ENCODE measurements around the gene LZTS2.
A peak's percentile ranks its signal among the peaks of the same experiment; 100 is the strongest.

LZTS2 gene

DNA sequence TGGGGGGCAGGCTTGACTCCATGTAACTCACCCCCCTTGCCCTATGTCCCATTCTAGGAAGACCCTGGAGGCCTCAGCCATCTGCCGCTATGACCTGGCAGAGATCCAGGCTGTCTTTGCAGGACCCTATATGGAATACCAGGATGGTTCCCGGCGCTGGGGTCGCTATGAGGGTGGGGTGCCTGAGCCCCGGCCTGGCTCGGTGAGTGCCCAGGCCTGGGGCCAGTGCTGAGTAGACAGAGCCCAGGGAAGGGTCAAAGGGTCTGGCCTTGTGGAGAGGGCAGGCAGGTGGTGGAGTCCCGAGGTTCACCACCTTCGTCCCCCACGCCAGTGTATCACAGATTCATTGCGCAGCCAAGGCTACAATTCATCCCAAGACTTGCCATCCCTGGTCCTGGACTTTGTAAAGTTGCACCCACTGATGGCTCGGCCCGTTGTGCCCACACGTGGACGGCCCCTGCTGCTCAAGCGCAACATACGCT lies 19.8 kb upstream of the LZTS2 start:
- DNase-seq = no peak

DNA sequence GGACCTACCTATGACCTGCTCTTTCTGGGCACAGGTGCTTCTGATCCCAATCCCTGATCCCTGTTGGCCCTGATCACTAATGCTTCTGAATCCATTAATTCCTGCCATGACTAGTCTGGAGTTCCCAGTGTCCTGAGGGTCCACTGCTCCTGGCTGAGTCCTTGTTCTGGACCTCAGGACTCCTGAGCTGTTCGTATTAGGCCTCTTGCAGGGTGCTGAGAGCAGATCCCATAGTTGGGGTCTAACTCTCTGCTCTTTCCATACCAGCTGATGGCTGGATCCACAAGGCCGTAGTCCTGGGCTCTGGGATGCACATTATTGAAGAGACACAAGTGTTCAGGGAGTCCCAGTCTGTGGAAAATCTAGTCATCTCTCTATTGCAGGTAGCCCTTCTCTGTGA lies 19.3 kb upstream of the LZTS2 start:
- no peak for DNase-seq

DNA sequence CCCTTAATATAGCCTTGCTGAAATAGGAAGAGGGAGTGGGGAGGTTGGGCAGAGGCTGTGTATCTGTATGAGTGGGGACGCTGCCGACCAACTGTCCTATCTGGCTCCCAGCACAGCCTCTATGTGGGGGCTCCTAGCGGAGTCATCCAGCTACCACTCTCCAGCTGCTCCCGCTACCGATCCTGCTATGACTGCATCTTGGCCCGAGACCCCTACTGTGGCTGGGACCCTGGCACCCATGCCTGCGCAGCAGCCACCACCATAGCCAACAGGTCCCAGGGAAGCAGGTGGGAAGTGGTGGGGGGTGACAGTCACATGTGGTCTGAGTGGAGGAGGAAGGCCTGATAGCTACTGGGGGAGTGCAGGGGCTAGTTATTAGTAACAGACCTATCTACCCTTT lies 18.9 kb upstream of the LZTS2 start:
- no peak for DNase-seq

DNA sequence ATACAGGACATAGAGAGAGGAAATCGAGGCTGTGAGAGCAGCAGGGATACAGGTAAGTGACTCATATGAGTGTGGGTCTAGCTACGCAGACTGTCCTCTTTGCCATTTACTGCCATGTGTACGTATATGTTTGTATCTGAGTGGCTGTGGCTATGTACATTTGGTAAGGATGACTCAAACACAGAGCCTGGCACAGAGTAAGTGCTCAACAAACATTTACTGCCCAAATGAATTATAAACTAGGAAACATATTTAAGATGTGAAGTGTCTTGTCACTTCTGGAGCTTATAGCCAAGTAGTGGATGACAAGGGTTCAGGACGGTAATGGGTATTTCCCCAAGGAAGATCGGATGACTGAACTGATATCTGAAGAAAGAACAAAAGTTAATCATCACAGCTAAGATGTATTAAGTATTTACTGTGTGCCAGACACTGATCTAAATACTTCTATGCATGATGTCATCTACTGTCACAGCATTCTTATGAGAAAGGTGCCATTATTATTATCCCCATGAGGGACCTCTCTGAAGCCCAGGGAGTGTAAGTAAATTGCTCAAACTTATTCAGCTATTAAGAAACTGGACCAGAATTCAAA lies 18.3 kb upstream of the LZTS2 start:
- DNase-seq = no peak

DNA sequence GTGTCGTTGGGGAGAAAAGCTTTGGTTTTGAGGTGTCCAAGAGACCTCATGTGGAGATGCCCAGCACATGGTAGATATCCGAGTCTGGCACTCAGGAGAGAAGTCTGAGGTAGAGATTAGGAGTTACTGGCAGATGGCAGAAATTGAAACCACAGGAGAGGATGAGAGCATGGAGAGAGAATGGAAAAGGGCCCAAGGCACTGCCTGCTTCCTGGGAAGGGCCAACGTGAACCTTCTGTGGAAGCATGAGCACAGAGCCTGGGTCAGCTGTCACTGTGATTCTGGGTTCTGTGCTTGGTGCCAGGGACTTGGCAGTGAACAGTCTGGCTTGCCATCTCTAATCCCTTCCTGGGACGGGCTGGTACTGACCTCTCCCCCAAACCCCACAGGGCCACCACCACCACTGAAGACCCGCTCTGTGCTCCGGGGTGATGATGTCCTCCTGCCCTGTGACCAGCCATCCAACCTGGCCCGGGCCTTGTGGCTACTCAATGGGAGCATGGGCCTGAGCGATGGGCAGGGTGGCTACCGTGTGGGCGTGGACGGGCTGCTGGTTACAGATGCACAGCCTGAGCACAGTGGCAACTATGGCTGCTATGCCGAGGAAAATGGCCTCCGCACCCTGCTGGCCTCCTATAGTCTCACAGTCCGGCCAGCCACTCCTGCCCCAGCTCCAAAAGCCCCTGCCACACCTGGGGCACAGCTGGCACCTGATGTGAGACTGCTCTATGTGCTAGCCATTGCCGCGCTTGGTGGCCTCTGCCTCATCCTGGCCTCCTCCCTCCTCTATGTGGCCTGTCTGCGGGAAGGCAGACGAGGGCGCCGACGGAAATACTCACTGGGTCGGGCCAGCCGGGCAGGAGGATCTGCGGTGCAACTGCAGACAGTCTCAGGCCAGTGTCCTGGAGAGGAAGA lies 16.4 kb upstream of the LZTS2 start:
- DNase-seq = no peak

DNA sequence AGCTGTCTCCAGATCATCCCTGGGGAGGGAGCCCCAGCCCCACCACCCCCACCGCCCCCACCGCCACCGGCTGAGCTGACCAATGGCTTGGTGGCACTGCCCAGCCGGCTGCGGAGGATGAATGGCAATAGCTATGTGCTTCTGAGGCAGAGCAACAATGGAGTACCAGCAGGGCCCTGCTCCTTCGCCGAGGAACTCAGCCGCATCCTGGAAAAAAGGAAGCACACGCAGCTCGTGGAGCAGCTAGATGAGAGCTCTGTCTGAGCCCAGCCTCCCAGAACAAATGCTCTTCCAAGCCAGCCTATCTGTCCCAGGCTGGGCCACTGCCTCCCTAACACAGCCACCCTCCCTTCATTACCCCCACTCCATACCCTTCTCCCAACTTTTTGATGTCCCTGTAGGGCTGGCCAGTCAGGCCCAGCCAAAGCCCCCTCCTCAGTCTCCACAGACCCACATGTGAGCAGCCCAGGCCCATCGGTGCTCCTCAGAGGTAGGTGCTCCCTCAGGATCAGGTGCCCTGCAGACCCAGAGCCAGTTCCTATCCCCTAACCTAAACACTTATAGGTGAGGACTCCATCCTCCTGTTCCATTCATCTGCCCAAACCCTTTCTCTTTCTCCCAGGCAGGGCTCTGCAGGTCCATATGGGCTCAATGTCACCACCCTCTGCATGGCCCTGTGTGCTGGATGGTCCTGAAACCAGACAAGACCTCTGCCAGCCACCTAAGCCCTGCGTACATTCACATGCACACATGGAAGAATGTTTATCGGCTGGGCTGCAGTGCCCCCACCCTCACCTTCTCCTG lies 15.5 kb upstream of the LZTS2 start:
- DNase-seq = no peak

DNA sequence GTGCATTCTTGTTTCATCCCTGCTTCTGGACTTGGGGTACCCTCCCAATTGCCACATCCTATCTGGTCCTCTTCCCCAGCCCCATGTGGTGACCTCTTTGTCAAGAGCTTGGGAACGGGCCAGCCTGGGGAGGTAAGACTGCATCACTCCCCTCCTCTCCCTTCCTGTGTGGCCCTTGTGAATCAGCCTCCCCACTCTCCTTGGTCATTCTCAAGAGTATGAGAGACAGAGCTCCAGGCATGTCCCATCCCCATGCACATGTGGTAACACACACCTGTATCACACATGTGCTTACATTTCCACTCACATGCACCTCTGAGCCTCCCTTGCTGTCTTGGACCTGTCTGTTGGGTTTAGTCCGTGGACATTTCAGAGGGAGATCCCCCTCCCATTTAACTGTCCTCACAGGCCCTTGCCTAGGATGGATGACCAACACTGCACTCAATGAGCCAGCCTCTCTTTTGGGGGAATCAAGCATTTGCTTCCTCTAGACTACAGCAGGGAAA lies 14.9 kb upstream of the LZTS2 start:
- DNase-seq = no peak

DNA sequence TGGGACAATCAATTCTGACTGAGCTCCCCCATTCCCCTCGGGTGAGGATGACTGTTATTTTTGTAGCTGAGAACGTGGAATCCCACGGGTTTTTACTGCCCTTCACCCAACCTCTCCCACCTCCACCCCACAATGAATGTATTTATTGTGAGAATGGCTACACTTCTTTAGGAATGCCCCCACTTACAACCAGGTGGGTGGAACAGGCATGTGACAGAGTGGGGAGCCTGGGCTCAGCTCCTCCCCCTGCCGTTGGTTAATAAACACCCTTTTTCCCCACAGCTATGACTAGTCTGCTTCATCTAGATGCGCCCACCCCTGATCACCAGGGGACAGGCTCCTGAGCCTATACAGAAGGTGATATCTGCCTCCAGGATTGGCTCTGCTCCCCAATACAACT lies 14.3 kb upstream of the LZTS2 start:
- DNase-seq = no peak

DNA sequence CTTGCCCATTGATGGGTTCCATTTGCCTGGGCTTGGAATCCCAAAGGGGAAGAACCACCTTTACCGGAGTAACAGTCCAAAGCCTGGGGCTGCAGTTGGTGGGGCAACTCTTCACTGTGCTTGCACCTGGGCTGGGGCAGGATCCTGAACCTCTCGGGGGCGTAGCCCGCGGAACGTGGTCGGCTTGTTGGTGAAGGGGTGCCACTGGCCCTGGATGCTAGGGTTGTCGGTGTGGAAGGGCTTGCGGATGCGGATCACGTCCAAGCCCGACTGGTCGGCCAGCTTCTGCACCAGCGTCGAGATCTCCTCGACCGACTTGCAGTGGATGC lies 13.0 kb upstream of the LZTS2 start:
- DNase-seq = no peak

DNA sequence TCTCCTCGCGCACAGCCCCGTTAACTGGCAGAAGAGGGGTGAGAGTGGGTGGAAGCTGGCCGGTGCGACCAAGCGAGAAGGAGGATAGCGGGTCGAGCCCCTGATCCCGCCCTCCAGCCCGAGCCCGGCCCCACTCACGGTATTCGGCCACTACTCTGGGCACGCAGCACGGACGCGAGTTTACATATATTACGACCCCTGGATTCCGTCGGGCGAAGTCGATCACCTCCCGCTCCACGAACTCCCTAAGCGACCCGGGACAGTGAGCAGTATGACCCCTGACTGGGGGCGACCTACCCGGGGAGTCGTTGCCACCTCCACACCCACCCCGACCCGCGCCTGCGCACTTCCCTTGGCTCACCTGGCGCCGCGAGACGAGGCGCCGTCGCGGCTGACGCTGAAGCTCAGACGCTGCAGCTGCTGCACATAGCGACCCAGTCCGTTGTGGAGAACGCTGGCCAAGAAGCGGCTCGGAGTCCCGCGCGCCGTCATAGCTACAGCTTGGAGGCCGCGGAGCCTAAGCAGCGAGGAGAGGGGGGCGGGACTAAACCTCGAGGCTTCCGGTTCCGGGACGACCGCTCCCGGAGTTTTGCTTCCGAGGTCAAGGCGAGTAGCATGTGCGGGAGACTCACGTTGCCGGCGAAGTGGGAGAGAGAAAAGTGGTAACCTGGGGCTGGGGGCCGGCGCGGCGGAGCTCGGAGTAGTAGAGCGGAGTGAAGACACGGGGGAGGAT lies 12.5 kb upstream of the LZTS2 start, which contains the start of the genes MRPL43 and TWNK:
Gene MRPL43, minus strand, starts transcription at position 546 of the 733 bp plus-strand sequence. Its CDS starts 54 bp downstream, at position 492.
Gene TWNK, plus strand, starts transcription at position 592 of the 733 bp plus-strand sequence. CDS start 668 bp downstream, outside the sequence.
- DNase-seq = peak; percentile 78

DNA sequence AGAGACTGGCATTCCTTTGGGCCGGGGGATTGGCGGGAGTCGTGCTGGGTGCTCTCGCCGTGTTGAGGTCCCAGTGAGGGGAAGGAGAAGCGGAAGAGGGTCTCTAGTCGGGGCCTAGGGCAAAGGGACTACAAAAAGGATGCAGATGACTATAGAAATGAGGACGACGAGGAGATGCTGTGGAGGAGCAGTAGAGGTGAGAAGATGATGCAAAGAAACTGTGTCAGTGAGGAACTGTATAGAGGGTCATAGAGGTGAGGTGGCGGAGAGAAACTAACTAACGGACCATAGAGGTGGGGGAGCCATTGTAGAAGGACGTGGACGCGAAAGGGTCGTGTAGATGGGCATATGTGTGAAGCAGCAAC lies 11.9 kb upstream of the LZTS2 start:
- DNase-seq = no peak

DNA sequence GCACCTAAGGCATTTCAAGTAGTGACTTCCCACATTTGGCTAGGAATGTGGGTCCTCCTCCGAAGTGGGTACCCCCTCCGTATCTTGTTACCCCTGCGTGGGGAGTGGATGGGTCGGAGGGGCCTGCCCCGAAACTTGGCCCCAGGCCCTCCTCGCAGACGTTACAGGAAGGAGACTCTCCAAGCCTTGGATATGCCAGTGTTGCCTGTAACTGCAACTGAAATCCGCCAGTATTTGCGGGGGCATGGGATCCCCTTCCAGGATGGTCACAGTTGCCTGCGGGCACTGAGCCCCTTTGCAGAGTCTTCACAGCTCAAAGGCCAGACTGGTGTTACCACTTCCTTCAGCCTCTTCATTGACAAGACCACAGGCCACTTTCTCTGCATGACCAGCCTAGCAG lies 11.4 kb upstream of the LZTS2 start:
- DNase-seq = no peak

DNA sequence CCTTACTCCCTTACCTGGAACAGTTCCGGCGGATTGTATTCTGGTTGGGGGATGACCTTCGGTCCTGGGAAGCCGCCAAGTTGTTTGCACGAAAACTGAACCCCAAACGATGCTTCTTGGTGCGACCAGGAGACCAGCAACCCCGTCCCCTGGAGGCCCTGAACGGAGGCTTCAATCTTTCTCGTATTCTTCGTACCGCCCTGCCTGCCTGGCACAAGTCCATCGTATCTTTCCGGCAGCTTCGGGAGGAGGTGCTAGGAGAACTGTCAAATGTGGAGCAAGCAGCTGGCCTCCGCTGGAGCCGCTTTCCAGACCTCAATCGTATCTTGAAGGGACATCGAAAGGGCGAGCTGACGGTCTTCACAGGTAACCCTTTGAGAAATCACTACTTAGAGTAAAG lies 10.5 kb upstream of the LZTS2 start:
- no peak for DNase-seq

DNA sequence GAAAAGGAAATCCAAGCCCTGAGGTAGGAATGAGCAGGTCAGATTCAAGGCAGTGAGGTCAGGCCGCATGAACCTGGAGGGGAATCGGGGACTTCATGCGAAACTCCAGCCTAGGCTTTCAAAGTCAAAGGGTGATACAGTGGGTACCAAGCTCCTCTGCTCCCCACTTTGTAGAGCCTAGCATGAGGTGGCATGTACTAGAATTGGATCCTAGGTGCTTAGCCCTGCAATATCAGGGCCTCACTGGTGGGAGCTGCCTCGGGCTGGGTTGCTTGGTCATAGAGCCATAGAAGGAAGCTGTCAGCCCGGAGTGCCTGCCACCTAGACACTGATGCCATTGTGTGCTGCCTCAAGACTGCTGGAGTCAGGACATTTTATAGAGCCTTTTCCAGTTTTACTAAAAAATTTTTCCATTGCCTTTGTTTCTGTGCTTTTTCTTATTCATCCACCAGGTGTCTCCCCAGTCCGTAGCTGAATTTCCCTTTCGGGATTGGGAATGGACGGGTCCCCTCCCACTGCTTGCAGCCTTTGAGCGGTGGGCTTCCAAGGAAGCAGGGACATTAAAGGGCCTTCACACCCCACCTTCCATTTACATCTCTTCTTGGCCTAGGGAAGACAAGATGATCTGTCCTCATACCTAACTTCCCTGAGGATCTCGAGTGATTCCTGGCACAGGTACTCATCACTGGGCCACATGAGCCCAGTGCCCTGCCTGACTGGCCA lies 5.5 kb upstream of the LZTS2 start:
- peak; percentile 42 for DNase-seq

DNA sequence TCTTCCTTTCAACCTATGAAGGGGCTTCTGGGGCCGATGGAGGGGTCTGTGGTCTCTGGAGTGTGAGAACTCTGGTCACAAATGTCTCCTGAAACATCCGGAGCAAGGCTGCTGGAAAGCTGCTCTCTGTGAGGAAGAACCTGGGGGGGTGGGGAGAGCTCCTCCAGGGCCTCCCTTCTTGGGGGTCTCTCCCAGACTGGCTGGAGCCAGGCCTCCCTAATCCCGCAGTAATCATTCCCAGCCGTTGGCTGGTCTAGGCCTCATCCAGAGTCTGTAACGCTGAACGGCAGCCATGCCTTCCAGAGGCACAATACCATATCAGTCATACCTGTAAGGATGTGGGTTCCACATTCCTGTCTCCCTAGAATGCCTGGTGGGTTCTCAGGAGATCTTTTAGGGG lies 4.4 kb upstream of the LZTS2 start:
- DNase-seq = no peak

DNA sequence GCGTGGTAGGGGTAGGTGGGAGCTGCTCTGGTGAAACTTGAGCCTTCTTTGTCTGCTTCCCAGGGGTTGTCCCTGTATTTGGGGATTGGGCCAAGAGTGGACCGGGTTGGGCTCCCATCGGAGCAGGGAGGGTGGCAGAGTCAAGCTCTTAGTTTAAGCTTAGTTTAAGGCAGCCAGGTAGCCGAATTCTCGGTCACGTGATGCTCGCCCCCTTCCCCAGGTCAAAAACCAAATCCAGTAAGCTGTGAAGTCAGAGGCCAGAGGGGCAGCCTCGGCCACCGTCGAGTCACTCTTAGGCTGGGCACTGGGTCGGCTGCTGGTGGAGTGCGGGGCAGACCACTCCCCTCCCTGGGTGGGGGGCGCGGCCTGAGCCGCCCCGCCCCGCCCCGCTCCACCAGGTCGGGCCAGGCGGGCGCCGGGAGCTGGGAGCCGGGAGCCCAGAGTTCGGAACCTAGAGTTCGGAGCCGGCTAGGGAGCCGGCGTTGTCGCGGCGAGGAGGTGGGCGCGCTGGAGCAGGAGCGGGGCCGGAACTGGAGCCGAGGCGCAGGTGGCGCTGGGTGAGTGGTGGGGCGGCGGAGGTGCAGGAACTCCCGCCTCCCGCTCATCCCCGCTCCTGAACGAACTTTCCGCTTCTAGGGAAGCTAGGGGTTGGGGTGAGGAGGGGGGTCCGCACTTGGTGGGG lies 2.8 kb upstream of the LZTS2 start:
- DNase-seq = peak; percentile 29

DNA sequence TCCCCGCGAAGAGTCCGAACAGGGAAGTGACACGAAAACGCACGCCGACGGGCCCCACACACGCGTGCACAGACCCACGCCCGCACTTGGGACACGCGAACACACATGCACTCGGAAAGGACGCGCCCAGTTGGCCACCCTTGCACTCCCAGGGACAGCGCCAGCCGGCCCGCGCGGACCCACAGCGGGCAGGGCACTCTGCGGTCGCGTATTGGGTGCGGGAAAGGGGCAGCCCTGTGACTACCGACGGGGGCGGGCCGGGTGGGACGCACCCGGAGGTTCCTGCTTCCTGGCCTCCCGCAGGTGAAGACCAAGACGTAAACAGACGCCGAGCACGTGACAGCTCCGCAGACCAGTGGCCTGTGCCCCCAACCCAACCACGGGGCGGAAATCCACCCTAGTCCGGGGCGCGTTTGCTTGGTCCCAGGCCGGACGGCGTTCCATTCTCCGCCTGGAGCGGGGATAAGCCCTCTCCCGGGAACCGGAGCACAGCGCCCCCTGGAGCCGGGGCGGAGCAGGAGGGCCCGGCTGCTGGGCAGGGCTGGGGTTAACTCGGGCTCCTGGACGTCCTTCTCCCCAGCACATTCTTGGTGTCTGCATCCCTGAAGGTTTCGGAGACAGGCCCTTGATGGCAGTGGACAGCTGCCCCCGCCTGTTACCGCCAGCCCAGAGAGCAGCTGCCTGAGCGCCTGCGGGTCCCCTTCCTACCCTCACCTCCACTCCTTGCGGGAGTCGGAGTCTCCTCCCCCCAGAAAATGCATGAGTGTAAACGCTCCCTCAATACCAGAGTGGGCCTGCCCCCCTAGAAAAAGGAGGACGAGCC lies 2.0 kb upstream of the LZTS2 start:
- peak; percentile 84 for DNase-seq

DNA sequence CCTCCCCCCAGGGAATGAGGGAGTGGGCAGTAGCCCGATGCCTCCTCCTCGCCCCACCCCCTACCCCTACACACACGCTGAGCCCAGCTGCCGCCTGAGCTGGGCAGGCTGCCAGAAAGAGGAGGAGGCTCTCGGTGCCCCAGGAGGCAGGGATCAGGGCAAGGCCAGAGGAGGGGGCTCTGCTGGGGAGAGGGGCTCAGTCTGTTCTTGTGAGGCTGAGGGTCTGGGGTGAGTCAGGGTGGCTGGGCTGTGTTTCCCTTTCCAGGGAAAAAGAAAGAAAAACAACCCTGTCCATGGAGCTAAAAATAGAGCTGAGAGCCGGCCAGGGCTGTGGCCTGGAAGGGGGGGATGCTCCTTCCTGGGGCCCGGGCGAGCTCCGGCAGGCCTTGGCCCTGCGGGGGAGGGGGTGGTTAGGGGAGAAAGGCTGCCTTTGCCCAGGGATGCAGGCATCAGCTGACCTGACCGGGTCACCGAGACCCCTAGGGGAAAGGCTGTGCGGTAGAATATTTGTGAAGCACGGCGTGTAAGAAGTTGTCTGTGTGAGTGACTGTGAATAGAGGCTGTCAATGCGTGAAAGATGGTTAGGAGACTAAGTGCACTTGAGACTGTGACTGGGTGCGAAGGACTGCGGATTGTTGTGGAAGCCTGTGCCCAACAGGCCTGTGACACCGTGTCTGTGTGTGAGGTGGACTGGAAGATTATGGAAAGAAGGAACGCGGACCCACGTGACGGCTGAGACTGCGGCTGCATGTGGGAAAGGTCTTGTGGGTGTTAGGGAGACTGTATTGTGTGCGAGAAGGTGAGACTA lies 1.2 kb upstream of the LZTS2 start:
- DNase-seq = peak; percentile 80

DNA sequence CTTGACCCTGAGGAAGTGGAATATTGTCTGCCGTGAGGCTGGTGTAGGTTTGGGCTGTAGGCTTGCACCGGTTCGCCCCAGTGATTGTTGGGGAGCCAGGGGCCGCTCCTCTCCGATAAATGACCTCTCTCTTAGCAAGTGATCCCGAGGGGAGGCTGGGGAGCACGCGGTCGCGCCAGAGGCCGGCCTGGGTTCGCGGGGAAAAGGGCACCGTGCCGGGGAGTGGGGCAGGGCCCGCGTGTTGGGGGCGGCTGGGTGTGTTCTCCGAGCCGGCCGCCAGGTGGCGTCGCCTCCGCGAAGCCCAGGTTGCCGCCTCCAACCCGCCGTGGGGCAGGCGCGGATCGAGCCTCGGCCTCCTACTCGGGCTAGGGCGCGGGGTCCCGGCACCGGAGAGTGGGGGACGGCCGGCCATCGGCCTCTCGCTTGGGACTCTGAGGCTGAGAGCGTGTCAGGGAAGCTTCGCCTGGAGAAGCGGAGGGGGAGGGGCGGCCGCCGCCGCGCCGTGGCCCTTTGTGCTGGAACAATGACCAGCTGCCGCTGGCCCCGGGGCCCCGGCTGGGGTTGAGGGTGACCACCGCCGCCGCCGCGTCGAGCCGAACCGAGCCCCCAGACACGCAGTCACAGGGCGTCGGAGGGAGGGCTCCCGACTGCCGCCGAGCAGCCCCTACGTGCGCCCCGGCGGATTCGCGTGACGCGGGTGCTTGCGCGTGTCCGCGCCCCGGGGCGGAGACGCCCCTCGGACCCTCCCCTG lies 442 bp upstream of the LZTS2 start:
- peak; percentile 72 for DNase-seq

Measured in EL (cell line).